T follicular helper cell (primary cell): ENCODE results near the gene UPF3B.
"Not testable (repeated sequence)": the region's sequence is repeated elsewhere in the genome, so short reads cannot be mapped to it uniquely, and the experiment has no call there.

Source experiments
- DNase-seq: peaks from one replicate; pipeline ENCODE4 v3.0.0-alpha.2; 2020; ENCODE audit warnings: low read depth
- total RNA-seq, 2 experiments: gene quantifications; one replicate each; lab custom pipeline; 2026; lab: John Stamatoyannopoulos, UW

The UPF3B gene
- 15.8 to 26.0 reads per million in 2 experiments for total RNA-seq

DNA sequence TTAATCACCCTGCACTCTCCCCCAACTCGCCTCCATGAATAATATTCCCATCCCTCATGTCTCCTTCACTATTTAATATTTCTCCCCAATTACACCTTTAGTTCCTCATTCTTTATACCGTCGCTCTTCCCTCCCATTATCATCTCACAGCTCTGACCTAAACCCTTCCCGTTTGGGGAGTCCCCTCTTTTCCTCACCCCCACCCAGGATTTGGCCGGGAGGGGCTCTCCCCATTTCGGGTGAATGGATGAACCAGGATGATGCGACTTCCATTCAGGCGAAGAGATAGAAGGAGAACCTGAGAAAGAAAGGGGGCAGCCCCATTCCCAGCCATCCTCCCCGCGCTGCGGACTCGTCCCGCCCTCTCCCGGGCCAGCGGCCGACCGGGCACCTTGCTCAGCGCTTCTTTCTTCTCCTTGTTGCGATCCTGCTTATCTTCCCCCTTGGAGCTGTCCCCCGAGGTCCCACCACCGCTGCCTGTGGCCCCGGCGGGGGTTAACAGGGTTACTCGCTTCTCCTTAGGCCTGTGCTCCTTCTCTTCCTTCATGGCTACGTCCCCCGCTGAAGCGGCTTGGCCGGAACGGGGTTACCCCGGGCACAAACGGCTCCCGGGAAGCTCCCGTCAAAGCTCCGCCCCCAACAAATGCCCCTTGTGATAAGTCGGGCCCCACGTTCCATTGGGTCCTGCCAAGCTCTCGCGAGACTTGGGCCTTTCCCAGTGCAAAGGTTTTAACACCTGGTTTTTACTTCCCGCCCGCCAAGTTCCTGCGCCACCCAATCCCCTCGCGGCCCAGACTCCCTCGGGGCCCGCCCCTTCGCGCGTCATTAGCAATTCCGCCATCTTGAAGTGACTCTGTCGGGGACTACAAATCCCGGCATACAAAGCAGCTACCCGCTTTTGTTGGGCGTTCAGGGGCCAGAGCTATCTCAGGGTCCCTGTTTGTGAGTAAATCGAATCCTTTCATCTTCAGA, at the start of gene UPF3B:
UPF3B (minus strand) TSS at position 582 of the 972 bp plus-strand sequence; CDS start at position 547, 35 bp downstream.
- peak; percentile 92 for DNase-seq

DNA sequence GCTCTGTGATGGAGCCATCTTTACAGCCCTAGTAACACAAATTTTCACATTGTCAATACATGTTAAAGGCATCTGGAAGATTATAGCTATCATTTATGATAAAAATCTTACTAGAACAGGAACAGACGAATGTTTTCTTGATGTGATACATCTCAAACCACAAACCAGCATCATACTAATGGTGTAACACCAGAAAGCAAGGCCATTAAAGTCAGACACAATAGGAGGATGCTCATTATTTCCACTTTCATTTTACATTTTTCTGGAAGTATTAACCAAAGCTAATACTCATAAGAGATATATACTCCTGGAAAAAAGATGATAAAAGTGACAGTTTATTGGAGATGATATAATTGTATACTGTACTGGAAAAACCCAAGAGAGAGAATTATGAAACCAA, 48.2 kb upstream of the UPF3B start:
- no peak for DNase-seq

DNA sequence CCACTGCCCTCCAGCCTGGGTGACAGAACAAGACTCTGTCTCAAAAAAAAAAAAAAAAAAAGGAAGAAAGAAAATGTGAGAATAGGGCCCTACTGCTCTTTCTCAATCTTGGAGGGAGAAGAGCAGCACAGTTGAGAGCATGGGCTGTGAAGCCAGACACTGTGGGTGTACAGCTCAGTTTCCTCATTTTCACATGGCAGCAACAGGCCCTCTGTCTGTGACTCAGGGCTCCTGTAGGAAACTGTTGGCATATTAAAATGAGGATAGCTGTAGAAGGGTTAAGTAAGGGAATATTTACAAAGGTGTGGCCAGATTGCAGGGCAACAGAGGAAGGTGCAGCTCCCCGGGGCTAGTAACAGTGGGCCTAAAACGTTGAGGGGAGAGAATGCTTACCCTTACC, 46.4 kb upstream of the UPF3B start:
- DNase-seq: no peak

DNA sequence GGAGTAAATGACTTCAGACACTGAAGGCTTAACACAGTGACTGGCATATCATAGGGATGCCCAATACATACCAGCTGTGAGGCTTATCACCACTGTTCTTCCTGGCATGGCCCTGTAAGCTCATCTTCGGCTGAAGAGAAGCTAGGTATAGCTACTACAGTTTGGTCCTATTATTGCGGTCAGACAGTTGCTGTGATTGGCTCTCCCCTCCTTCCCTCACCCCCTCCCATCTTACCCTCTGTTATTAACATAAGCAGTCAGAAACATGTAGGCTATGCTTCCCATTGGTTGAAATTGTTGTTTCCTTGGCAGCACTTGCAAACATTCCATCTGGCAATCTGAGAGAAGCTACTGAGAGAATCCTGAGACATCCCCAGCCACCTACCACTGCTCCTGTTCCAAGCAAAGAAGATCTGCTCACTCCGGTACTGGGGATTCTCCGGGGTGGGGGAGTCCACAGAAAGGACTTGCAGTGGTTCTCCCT, 43.1 kb upstream of the UPF3B start, which contains the start of gene AKAP14:
AKAP14 (plus strand) TSS at position 51 of the 484 bp plus-strand sequence. CDS start 7,331 bp downstream, outside the sequence.
- DNase-seq: no peak

GRCh38 chrX:119891961-119892692, 39.4 kb upstream of the UPF3B start:
- DNase-seq: not testable (repeated sequence)

DNA sequence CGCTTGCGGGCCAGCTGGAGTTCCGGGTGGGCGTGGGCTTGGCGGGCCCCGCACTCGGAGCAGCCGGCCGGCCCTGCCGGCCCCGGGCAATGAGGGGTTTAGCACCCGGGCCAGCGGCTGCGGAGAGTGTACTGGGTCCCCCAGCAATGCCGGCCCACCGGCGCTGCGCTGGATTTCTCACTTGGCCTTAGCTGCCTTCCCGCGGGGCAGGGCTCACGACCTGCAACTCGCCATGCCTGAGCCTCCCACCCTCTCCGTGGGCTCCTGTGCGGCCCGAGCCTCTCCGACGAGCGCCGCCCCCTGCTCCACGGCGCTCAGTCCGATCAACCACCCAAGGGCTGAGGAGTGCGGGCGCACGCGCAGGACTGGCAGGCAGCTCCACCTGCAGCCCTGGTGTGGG, 37.9 kb upstream of the UPF3B start:
- not testable (repeated sequence) for DNase-seq

DNA sequence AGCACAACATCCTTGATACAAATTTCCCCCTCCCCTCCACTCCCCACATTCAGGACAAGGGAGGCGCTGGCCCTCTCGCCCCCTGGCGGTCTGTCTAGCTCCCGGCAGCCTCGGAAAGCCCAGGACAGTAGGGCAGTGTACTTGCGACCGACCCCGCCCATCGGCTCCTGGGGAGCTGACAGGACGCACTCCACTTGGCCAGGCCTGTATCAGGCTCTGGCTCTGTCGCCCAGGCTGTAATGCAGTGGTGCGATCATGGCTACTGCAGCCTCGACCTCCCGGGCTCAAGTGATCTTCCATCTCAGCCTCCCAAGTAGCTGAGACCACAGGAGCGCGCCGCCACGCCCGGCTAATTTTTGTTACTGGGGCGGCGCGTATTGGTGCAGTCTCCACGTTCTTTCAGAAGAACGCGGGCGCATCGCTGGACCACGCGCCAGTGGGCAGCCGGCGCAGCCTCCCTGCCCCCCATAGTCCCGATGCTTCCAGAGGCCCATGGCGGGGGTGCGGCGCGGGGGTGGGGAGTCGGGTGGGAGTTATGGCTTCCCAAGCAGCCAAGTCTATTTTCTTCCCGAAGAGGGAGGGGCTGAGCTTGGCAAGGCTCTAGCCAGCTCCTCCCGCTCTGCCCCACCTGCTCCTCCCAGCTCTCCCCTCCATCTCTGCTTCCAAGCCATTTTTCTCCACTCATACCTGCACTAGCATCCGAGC, 35.1 kb upstream of the UPF3B start:
- DNase-seq: peak; percentile 27

- DNase-seq: no peak
Measured at GRCh38 chrX:119885554-119886428, 33.0 kb upstream of the UPF3B start.

- DNase-seq: no peak
Measured at GRCh38 chrX:119880552-119881437, 28.0 kb upstream of the UPF3B start.

- no peak for DNase-seq
Measured at GRCh38 chrX:119880076-119880475, 27.3 kb upstream of the UPF3B start.

DNA sequence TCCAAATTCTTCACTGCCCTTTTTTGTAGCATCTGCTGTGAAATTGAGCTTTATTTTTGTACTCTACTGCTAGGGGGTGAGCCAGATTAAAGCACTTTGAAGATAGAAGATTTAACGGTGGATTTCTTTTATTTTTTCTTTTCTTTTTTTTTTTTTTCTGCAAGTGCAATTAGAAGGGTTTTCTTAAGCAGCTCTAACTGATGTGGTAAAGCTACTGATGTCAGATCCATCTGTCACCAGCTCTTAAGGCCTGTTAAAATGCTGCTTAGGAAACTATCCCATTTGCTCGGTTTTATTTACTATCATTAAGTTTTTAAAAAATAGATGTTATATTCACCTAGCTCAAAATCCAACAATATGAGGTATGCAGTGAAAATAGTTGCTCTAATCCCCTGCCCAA, 26.0 kb upstream of the UPF3B start:
- no peak for DNase-seq

DNA sequence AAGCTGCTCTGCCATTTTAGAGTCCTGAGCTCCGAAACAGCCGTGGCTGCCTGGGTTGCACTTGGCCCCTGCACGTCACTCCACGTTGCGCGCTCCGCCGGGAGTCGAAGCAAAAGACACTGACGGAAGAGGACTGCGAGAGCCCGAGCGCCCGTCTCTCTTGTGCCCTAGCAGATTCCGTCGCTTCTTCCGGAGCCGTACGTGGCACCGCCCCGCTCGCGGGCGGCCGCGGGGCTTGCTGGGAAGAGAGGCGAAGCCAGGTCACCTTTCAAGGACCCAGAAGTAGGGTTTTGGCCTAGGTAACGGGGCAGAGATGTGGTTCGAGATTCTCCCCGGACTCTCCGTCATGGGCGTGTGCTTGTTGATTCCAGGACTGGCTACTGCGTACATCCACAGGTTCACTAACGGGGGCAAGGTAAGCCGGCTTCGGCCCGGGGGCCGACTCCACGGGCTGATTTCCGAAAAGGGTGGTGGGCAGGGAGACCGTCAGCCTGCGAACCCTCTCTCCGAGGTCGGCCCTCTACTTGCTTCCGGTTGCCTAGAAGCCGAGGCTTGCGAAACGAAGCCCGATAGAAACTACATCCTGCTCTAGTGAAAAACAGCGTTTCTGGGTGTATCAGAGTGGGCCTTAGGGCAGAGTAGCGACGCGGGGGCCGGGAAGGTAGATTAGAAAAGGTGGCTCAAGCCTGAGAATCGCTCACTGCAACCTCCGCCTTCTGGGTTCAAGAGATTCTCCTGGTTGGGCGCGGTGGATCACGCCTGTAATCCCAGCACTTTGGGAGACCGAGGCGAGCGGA, 19.0 kb upstream of the UPF3B start, which contains the start of the genes NDUFA1 and RNF113A:
NDUFA1 (plus strand) TSS at position 234 of the 797 bp plus-strand sequence; CDS start at position 314, 80 bp downstream.
RNF113A (minus strand) TSS at position 135 of the 797 bp plus-strand sequence; CDS start at position 15, 120 bp downstream.
- peak; percentile 77 for DNase-seq

- peak; percentile 7 for DNase-seq
Measured at GRCh38 chrX:119871245-119871598, 18.5 kb upstream of the UPF3B start.

GRCh38 chrX:119870626-119871131, 17.9 kb upstream of the UPF3B start:
- DNase-seq: peak; percentile 9

- DNase-seq: no peak
Measured at GRCh38 chrX:119853444-119853843, 681 bp upstream of the UPF3B start.

- no peak for DNase-seq
Measured at GRCh38 chrX:119833905-119834304, 18.9 kb downstream of the UPF3B start.

GRCh38 chrX:119828446-119828845, 24.3 kb downstream of the UPF3B start:
- no peak for DNase-seq

DNA sequence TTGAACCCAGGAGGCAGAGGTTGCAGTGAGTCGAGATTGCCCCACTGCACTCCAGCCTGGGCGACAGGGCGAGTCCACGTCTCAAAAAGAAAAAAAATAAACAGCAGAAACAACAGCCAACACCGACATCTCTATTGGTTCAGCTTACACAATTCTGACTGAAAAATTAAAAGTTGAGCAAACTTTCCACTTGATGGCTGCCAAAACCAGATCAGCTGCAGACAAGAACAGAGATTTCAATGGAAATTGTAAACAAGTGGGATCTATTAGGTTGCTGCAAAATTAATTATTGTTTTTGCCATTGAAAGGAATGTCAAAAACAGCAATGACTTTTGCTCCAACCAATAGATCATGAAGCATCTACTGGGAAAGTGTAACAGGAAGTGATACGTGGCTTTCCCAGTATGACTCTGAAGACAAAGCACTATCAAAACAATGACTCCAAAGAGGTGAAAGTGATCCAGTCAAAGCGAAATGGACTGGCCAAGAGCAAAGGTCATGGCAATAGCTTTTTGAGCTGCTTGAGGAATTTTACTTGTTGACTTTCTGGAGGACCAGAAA, 26.3 kb downstream of the UPF3B start:
- DNase-seq: no peak
